ENCODE data around the gene INSL3.

The INSL3 gene

GRCh38 chr19:17860993-17861360 lies 39.7 kb upstream of the INSL3 start:
- WGBS, 2 experiments (ENCODE audit: insufficient coverage in 2 of 2): no CpG with 5 or more reads among the region's 7 CpGs
- H3K27ac ChIP-seq (ENCODE audit: low read depth, low read length, severe bottlenecking): no peak overlapping the region
- H3K4me3 ChIP-seq (ENCODE audit: extremely low read depth, insufficient read depth, low read length, poor library complexity, severe bottlenecking): peak overlapping the region; percentile 98
- no peaks in the 10 kb centered on the region for H3K9me3 ChIP-seq (ENCODE audit: control insufficient read depth, low read length)
- H3K36me3 ChIP-seq (ENCODE audit: control insufficient read depth, insufficient read depth, low read length): peaks cover 56% of the 10 kb centered on the region
- peaks cover 4% of the 10 kb centered on the region for H3K4me1 ChIP-seq (ENCODE audit: control insufficient read depth, insufficient read depth, low read length, poor library complexity, severe bottlenecking)

- peak overlapping the region; percentile 98 for H3K4me3 ChIP-seq (ENCODE audit: extremely low read depth, insufficient read depth, low read length, poor library complexity, severe bottlenecking)
- H3K4me1 ChIP-seq (ENCODE audit: control insufficient read depth, insufficient read depth, low read length, poor library complexity, severe bottlenecking): peaks cover 4% of the 10 kb centered on the region
- no peaks in the 10 kb centered on the region for H3K9me3 ChIP-seq (ENCODE audit: control insufficient read depth, low read length)
- WGBS, 2 experiments (ENCODE audit: insufficient coverage in 2 of 2): 2% methylated on average over 17 to 22 of the region's 22 CpGs
- peaks cover 51% of the 10 kb centered on the region for H3K36me3 ChIP-seq (ENCODE audit: control insufficient read depth, insufficient read depth, low read length)
- peak overlapping the region; percentile 62 for H3K27ac ChIP-seq (ENCODE audit: low read depth, low read length, severe bottlenecking)
Measured at GRCh38 chr19:17860331-17860992, 39.1 kb upstream of the INSL3 start.

- Histone ChIP-seq H3K4me3 (ENCODE audit: extremely low read depth, insufficient read depth, low read length, poor library complexity, severe bottlenecking) (peak within 1 kb of the TSS; percentile 98), H3K9me3 (ENCODE audit: control insufficient read depth, low read length) (no peaks in the 10 kb centered on the region), H3K4me1 (ENCODE audit: control insufficient read depth, insufficient read depth, low read length, poor library complexity, severe bottlenecking) (peaks cover 4% of the 10 kb centered on the region), H3K27ac (ENCODE audit: low read depth, low read length, severe bottlenecking) (peak within 1 kb of the TSS; percentile 62), H3K36me3 (ENCODE audit: control insufficient read depth, insufficient read depth, low read length) (peaks cover 44% of the 10 kb centered on the region)
- 0 to 1% methylated on average over 72 to 80 of the region's 80 CpGs for WGBS, 2 experiments (ENCODE audit: insufficient coverage in 2 of 2)
Measured at GRCh38 chr19:17859533-17860330, 38.4 kb upstream of the INSL3 start, which contains the start of gene RPL18A. Gene RPL18A, plus strand, starts transcription at chr19:17859910. Its CDS starts 47 bp downstream, at chr19:17859957.

GRCh38 chr19:17855280-17856152 lies 34.2 kb upstream of the INSL3 start:
- WGBS, 2 experiments (ENCODE audit: insufficient coverage in 2 of 2): 19 to 22% methylated on average over 25 to 28 of the region's 29 CpGs
- no peak overlapping the region for H3K27ac ChIP-seq (ENCODE audit: low read depth, low read length, severe bottlenecking)

GRCh38 chr19:17854061-17854460 lies 32.7 kb upstream of the INSL3 start:
- H3K4me3 ChIP-seq (ENCODE audit: extremely low read depth, insufficient read depth, low read length, poor library complexity, severe bottlenecking): no peak overlapping the region
- H3K9me3 ChIP-seq (ENCODE audit: control insufficient read depth, low read length): no peaks in the 10 kb centered on the region
- 80 to 84% methylated on average over 2 to 6 of the region's 6 CpGs for WGBS, 2 experiments (ENCODE audit: insufficient coverage in 2 of 2)
- no peak overlapping the region for H3K27ac ChIP-seq (ENCODE audit: low read depth, low read length, severe bottlenecking)
- H3K4me1 ChIP-seq (ENCODE audit: control insufficient read depth, insufficient read depth, low read length, poor library complexity, severe bottlenecking): no peaks in the 10 kb centered on the region
- no peaks in the 10 kb centered on the region for H3K36me3 ChIP-seq (ENCODE audit: control insufficient read depth, insufficient read depth, low read length)

More at GRCh38 chr19:17855280-17856152, 34.2 kb upstream of the INSL3 start:
- Histone ChIP-seq H3K4me3 (ENCODE audit: extremely low read depth, insufficient read depth, low read length, poor library complexity, severe bottlenecking) (no peak overlapping the region), H3K9me3 (ENCODE audit: control insufficient read depth, low read length) (no peaks in the 10 kb centered on the region), H3K36me3 (ENCODE audit: control insufficient read depth, insufficient read depth, low read length) (peaks cover 3% of the 10 kb centered on the region), H3K4me1 (ENCODE audit: control insufficient read depth, insufficient read depth, low read length, poor library complexity, severe bottlenecking) (no peaks in the 10 kb centered on the region)

GRCh38 chr19:17848595-17849292 lies 27.4 kb upstream of the INSL3 start:
- Histone ChIP-seq H3K27ac (ENCODE audit: low read depth, low read length, severe bottlenecking) (no peak overlapping the region), H3K9me3 (ENCODE audit: control insufficient read depth, low read length) (no peaks in the 10 kb centered on the region), H3K4me3 (ENCODE audit: extremely low read depth, insufficient read depth, low read length, poor library complexity, severe bottlenecking) (no peak overlapping the region), H3K4me1 (ENCODE audit: control insufficient read depth, insufficient read depth, low read length, poor library complexity, severe bottlenecking) (no peaks in the 10 kb centered on the region), H3K36me3 (ENCODE audit: control insufficient read depth, insufficient read depth, low read length) (no peaks in the 10 kb centered on the region)
- 91 to 92% methylated on average over 12 to 13 of the region's 14 CpGs for WGBS, 2 experiments (ENCODE audit: insufficient coverage in 2 of 2)

GRCh38 chr19:17847538-17848366 lies 26.4 kb upstream of the INSL3 start, which contains the start of gene JAK3:
Gene JAK3, minus strand, starts transcription at chr19:17847982. Its CDS starts 3,565 bp downstream, at chr19:17844417.
- Histone ChIP-seq H3K36me3 (ENCODE audit: control insufficient read depth, insufficient read depth, low read length) (no peaks in the 10 kb centered on the region), H3K4me3 (ENCODE audit: extremely low read depth, insufficient read depth, low read length, poor library complexity, severe bottlenecking) (peak within 1 kb of the TSS; percentile 29), H3K27ac (ENCODE audit: low read depth, low read length, severe bottlenecking) (peak within 1 kb of the TSS; percentile 77), H3K9me3 (ENCODE audit: control insufficient read depth, low read length) (no peaks in the 10 kb centered on the region), H3K4me1 (ENCODE audit: control insufficient read depth, insufficient read depth, low read length, poor library complexity, severe bottlenecking) (no peaks in the 10 kb centered on the region)
- WGBS, 2 experiments (ENCODE audit: insufficient coverage in 2 of 2): 23 to 35% methylated on average over 26 to 29 of the region's 40 CpGs

GRCh38 chr19:17846146-17846545 lies 24.8 kb upstream of the INSL3 start:
- H3K4me3 ChIP-seq (ENCODE audit: extremely low read depth, insufficient read depth, low read length, poor library complexity, severe bottlenecking): no peak overlapping the region
- WGBS, 2 experiments (ENCODE audit: insufficient coverage in 2 of 2): 93 to 96% methylated on average over 8 of the region's 8 CpGs
- H3K4me1 ChIP-seq (ENCODE audit: control insufficient read depth, insufficient read depth, low read length, poor library complexity, severe bottlenecking): no peaks in the 10 kb centered on the region
- no peaks in the 10 kb centered on the region for H3K9me3 ChIP-seq (ENCODE audit: control insufficient read depth, low read length)
- no peak overlapping the region for H3K27ac ChIP-seq (ENCODE audit: low read depth, low read length, severe bottlenecking)
- no peaks in the 10 kb centered on the region for H3K36me3 ChIP-seq (ENCODE audit: control insufficient read depth, insufficient read depth, low read length)

- 82 to 84% methylated on average over 13 to 14 of the region's 14 CpGs for WGBS, 2 experiments (ENCODE audit: insufficient coverage in 2 of 2)
- Histone ChIP-seq H3K9me3 (ENCODE audit: control insufficient read depth, low read length) (no peaks in the 10 kb centered on the region), H3K4me1 (ENCODE audit: control insufficient read depth, insufficient read depth, low read length, poor library complexity, severe bottlenecking) (no peaks in the 10 kb centered on the region), H3K27ac (ENCODE audit: low read depth, low read length, severe bottlenecking) (no peak overlapping the region), H3K4me3 (ENCODE audit: extremely low read depth, insufficient read depth, low read length, poor library complexity, severe bottlenecking) (no peak overlapping the region), H3K36me3 (ENCODE audit: control insufficient read depth, insufficient read depth, low read length) (no peaks in the 10 kb centered on the region)
Measured at GRCh38 chr19:17843908-17844490, 22.7 kb upstream of the INSL3 start.
